HG03442 (cell line): ENCODE data around the gene ARHGEF28.
A peak's percentile ranks its signal among the peaks of the same experiment; 100 is the strongest.

Experiments
- ATAC-seq: cut with Tn5 transposase; IDR thresholded peaks from one replicate; pipeline ENCODE4 v1.9.1; 2021; ENCODE audit warnings: mild to moderate bottlenecking, moderate library complexity; ENCODE audit not compliant: unreplicated experiment

The ARHGEF28 gene

GRCh38 chr5:73692166-73692640, 66.2 kb downstream of the ARHGEF28 start:
- no peak for ATAC-seq

DNA sequence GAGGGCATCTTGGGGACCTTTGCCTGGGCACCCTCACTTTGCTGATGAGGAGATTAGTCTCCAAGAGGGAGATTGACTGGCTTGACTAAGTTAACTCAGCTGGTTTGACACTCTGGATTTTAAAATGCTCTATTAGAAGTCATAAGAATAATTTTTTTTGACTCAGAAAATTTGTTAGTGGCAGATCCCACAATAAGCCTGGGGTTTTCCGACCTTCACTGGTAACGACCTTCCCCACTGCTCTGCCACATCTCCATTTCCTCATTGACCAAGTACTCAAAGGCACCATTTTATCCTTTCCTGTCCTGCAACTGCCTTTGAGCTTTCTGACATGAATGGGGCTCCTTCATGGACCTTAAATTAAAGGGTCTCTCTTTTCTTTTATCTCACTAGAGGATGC, 67.0 kb downstream of the ARHGEF28 start:
- ATAC-seq = no peak

DNA sequence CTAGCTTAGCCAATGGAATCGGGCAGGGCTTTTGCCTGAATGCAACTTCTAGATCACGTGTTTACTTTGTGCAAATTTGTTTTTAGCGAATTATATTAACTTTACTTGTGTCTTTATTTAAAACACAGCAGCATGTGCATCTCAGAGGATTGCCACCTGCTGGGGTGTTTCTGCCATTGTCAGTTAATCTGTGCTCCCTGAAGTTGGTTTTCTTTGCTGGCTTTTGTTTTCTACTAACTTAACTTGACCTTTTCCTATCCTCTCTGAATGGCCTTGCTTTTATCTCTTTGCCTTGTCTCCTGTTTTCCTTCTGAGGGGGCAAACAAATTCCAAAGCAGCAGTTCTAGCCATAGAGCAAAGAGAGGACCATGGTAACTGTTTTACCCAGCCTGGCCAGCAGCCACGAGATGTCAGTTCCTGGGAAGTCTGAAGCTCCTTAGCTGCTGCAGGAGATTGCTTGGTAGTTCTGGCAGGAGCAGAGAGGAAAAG, 67.6 kb downstream of the ARHGEF28 start:
- ATAC-seq = peak; percentile 13

DNA sequence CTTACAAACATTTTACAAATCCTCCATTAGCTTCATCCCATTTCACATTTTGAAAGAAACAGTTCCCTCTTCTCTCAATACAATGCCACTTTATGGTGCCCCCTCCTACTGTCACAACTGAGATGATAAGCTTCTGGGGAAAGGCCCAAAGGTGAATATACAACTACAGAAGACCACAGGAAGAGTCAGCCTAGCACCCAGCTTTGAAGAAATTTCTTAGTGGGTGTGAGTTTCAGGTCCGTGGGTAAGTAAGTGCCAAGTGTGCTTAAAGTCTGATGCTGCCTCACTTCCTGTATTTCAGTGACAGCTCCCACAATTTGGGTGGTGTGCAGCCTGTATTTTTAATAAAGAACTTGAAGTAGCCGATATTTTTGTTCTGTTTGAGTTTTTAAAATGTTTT, 68.1 kb downstream of the ARHGEF28 start:
- ATAC-seq = peak; percentile 68

DNA sequence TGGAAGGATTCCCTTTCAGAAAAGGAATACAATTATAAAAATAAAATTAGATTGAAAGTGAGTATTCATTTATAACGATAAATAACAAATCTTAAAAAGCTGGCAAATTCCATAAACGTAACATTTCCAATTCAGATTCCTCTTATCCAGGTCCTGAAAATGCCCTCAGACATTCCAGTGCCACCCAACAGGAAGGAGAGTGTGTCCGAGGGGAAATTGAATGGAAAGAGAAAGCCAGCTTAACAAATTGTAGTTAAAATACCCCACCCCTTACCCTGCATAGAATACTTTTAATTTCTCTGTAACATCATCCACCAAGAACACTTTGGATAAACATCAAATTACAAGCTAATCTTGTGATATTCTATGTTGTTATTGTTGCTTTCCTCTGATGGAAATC, 72.0 kb downstream of the ARHGEF28 start:
- no peak for ATAC-seq

DNA sequence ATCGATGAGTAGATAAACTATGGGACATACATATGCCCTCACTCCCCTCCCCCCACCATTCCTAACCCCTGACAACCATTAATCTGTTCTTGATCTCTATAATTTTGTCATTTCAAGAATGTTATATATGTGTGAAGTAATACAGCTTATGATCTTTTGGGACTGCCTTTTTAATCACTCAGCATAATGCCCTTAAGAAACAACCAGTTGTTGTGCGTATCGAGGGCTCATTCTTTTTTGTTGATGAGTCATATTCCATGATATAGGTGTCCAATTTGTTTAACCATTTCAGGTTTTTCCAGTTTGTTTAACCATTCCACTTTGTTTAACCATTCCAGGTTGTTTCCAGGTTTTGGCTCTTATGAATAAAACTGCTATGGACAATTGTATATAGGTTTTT, 75.6 kb downstream of the ARHGEF28 start:
- no peak for ATAC-seq

DNA sequence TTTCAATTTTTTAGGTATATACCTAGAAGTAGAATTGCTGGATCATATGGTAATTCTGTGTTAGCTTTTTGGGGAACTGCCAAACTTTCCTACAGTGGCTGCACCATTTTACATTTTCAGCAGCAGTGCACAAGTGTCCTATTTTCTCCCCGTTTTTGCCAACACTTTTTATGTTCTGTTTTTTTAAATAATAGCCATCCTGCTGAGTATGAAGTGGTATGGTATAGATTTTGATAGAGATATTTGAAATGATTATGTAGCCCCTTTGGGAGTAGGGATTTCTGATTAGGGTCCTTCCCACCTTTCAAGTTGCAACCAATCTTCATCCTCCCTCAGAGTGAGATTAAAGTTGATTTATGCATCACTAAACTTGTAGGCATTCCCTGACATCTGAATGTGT, 76.5 kb downstream of the ARHGEF28 start:
- ATAC-seq = no peak

- ATAC-seq = no peak
Observed at GRCh38 chr5:73702951-73703350, 77.0 kb downstream of the ARHGEF28 start.

DNA sequence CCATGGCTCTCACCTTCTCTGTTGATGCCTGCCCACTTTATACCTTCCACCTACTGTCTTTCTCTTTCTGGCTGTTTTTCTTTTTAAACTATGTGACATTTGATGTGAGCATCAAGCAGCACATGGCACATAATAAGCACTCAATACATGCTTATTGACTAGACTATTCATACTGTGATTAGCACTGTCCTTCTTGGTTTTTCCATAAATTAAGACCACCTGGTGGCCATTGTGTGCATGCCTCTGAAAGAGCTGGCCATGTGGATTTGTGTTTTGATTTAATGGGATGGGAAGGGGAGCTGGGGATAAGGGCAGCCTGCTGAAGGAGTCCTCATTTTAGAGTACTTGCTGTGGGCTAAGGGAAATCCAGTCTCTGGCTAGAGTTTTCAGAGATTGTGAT, 79.4 kb downstream of the ARHGEF28 start:
- ATAC-seq = no peak

- no peak for ATAC-seq
Observed at GRCh38 chr5:73706963-73707362, 81.0 kb downstream of the ARHGEF28 start.

GRCh38 chr5:73709536-73710129, 83.6 kb downstream of the ARHGEF28 start:
- ATAC-seq = no peak

DNA sequence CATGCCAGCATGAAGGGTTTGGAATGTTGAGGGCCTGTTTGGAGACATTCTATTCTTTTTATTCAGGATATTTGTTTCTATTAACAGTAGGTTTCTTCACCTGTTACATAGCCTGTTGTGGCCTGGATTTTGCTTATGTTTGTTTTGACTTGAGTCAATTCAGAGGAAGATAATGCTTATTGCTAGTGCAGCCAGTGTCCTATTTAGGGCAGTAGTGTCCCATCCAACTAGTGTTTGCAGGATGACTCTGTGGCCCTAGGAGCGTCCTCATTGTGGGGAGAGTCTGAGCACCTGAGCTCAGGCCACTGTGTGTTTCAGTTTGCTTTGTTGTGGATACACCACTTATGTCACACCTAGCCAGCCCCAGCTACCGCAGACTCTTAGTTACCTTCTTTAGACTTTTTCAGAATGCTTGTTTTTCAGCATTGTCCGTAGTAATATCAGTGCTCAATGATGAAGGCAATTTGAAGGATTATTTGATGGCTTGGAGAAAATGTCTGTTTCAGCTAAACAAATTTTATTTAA, 90.3 kb downstream of the ARHGEF28 start:
- no peak for ATAC-seq

GRCh38 chr5:73718762-73719161, 92.8 kb downstream of the ARHGEF28 start:
- ATAC-seq = no peak

DNA sequence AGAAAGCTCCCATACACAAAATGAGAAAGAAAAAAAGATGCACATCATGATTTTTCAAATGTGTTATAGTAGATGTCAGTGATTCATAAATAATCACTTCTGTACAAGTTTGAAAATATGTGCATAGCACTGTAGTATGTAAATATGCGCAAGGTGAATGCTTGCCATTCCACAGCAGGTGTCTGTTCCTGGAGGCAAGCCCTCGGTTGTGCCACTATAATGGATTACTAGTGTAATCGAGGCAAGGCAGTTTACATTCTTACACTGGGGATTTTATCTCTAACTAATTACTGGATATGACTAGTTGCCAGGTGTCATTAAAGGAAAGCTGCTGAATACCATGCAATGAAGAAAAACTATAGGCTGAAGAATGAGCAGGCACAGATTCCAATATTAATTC, 93.6 kb downstream of the ARHGEF28 start:
- ATAC-seq = no peak

GRCh38 chr5:73722231-73722630, 96.2 kb downstream of the ARHGEF28 start:
- ATAC-seq = no peak

DNA sequence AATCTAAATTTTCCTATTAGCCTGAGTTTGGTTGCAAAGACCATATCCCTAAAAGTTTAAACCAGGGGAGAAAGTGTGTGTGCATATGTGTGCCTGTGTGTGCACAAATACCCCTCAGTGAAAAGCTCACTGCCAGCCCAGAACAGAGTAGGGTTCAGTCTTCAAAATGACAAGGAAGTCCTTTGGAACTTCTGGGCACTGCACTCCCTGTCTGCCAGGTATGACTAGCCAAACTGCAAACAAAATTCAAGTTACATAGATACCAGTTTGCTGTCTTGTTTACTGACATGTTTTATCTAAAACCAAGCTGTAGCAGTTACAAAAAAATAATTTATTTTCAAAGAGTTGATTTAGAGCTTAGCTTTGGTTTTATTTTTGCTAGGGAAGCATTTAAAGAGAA, 100.1 kb downstream of the ARHGEF28 start:
- ATAC-seq = no peak

DNA sequence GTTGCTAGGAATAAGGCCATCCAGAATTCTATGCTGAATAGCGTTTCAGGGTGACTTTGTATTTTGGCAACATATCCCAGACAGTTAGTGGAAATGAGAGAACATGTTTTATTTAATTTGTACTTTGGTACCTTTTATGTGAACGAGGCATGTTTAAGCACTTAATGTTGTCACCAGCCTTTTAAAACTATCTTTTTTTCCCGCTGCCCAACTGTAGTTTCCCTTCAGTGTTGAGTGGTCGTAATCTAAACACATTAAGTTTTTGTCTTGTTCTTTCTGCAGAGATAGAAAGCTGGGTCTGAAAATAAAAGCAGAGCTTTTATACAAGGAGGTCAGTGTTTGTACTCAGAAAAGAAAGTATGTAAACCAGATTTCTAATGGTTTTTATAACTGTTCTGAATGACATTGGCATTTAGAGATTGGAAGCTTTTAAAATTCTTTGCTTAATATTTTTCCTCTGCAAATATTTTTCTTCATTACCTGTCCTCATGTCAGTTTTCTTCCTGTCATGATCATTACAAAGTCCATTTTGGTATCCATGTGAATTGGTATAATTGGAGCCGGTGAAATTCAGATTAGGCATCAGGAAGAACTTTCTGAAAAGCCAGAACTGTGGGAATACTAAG, 100.7 kb downstream of the ARHGEF28 start:
- no peak for ATAC-seq

GRCh38 chr5:73727470-73727869, 101.5 kb downstream of the ARHGEF28 start:
- ATAC-seq = no peak

- no peak for ATAC-seq
Observed at GRCh38 chr5:73728493-73729273, 102.7 kb downstream of the ARHGEF28 start.

- ATAC-seq = no peak
Observed at GRCh38 chr5:73729329-73729728, 103.3 kb downstream of the ARHGEF28 start.

DNA sequence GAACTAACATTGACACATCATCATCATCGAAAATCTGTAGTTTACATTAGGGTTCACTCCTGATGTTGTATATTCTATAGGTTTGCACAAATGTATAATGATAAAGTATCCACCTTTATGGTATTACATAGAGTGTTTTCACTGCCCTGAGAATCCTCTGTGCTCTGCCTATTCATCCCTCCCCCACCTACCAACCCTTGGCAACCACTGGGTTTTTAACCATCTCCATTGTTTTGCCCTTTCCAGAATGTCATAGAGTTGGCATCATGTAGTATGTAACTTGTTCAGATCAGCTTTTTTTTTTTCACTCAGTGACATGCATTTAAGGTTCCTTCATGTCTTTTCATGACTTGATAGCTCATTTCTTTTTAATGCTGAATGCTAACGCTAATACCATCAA, 106.0 kb downstream of the ARHGEF28 start:
- no peak for ATAC-seq

GRCh38 chr5:73733219-73733618, 107.2 kb downstream of the ARHGEF28 start:
- ATAC-seq = no peak
